Measurements from ENCODE around the gene ARNT2.

Gene ARNT2

GRCh38 chr15:80459380-80459779 lies 55.2 kb downstream of the ARNT2 start:
- no peak overlapping the region for H3K4me3 ChIP-seq (ENCODE audit: low read depth, low read length)
- TF ChIP-seq CTCF (IDR thresholded peaks at IDR 0.05; ENCODE audit: low read depth, low read length): no peak

- no peak for TF ChIP-seq CTCF (IDR thresholded peaks at IDR 0.05; ENCODE audit: low read depth, low read length)
- H3K4me3 ChIP-seq (ENCODE audit: low read depth, low read length): no peak overlapping the region
Measured at GRCh38 chr15:80459818-80460217, 55.6 kb downstream of the ARNT2 start.

GRCh38 chr15:80461356-80462095 lies 57.3 kb downstream of the ARNT2 start:
- no peak for TF ChIP-seq CTCF (IDR thresholded peaks at IDR 0.05; ENCODE audit: low read depth, low read length)
- no peak overlapping the region for H3K4me3 ChIP-seq (ENCODE audit: low read depth, low read length)

- H3K4me3 ChIP-seq (ENCODE audit: low read depth, low read length): no peak overlapping the region
- no peak for TF ChIP-seq CTCF (IDR thresholded peaks at IDR 0.05; ENCODE audit: low read depth, low read length)
Measured at GRCh38 chr15:80462111-80462510, 57.9 kb downstream of the ARNT2 start.

GRCh38 chr15:80462836-80463512 lies 58.8 kb downstream of the ARNT2 start:
- TF ChIP-seq CTCF (IDR thresholded peaks at IDR 0.05; ENCODE audit: low read depth, low read length): no peak
- H3K4me3 ChIP-seq (ENCODE audit: low read depth, low read length): no peak overlapping the region

- H3K4me3 ChIP-seq (ENCODE audit: low read depth, low read length): no peak overlapping the region
- TF ChIP-seq CTCF (IDR thresholded peaks at IDR 0.05; ENCODE audit: low read depth, low read length): no peak
Measured at GRCh38 chr15:80464951-80465625, 60.9 kb downstream of the ARNT2 start.

- no peak overlapping the region for H3K4me3 ChIP-seq (ENCODE audit: low read depth, low read length)
- TF ChIP-seq CTCF (IDR thresholded peaks at IDR 0.05; ENCODE audit: low read depth, low read length): no peak
Measured at GRCh38 chr15:80465626-80466005, 61.4 kb downstream of the ARNT2 start.
